Colonic mucosa (tissue), 4 donors: Measurements from ENCODE around the gene RAB3B. TPM values are rescaled to one million over a fixed set of nuclear protein-coding genes. Genes with fewer than 3 reads are reported as not detected.
"Not testable (repeated sequence)": the region's sequence is repeated elsewhere in the genome, so short reads cannot be mapped to it uniquely, and the experiment has no call there.

Source experiments
- DNase-seq: peaks from one replicate; pipeline ENCODE4 v3.0.0-alpha.2; 2020
- H3K27ac ChIP-seq: fragments of 200-600 bp; one replicate; pipeline ENCODE4 v1.8.0; 2021
- H3K27me3 ChIP-seq: fragments of 200-600 bp; one replicate; pipeline ENCODE4 v1.8.0; 2021
- H3K36me3 ChIP-seq: fragments of 200-600 bp; one replicate; pipeline ENCODE4 v1.8.0; 2021
- H3K4me1 ChIP-seq: fragments of 200-600 bp; one replicate; pipeline ENCODE4 v1.8.0; 2021; ENCODE audit warnings: mild to moderate bottlenecking
- H3K4me3 ChIP-seq: fragments of 200-600 bp; one replicate; pipeline ENCODE4 v1.8.0; 2021
- H3K9ac ChIP-seq, 2 donors: one replicate each; pipeline ENCODE4 v1.7.0; 2013; ENCODE audit warnings: control low read depth in 2 of 2, low read depth in 2 of 2, low read length in 2 of 2
- H3K9me3 ChIP-seq: fragments of 200-600 bp; one replicate; pipeline ENCODE4 v1.8.0; 2021
- intact Hi-C: fragments of 100-400 bp; cut with DNase I; formaldehyde crosslinking; loops from one replicate; pipeline ENCODE4 v1.14.1; 2022
- total RNA-seq, 2 donors: library from RNA; stranded (reverse); fragmentation: NEBNext Ultra II Directional in 1 of 2; extraction: Animal tissue kit (Norgen Biotek cat#: 25700) in 1 of 2; gene quantifications; one replicate each; pipeline ENCODE4 v1.2.1, GENCODE V29; 2021
- TF ChIP-seq, protein P1 (sequence below): fragments of 200-600 bp; IDR thresholded peaks from one replicate; pipeline ENCODE4 v1.8.0; 2022; ENCODE audit warnings: antibody characterized with exemption, mild to moderate bottlenecking
- donor health status: healthy.
- donor health status: DM: no; HTN: no; CAD: no.
- donor health status: DM: no; HTN: no; CAD: no.

The RAB3B gene
- total RNA-seq, 2 donors from 2014 or later = 3.6 to 6.0 TPM

DNA sequence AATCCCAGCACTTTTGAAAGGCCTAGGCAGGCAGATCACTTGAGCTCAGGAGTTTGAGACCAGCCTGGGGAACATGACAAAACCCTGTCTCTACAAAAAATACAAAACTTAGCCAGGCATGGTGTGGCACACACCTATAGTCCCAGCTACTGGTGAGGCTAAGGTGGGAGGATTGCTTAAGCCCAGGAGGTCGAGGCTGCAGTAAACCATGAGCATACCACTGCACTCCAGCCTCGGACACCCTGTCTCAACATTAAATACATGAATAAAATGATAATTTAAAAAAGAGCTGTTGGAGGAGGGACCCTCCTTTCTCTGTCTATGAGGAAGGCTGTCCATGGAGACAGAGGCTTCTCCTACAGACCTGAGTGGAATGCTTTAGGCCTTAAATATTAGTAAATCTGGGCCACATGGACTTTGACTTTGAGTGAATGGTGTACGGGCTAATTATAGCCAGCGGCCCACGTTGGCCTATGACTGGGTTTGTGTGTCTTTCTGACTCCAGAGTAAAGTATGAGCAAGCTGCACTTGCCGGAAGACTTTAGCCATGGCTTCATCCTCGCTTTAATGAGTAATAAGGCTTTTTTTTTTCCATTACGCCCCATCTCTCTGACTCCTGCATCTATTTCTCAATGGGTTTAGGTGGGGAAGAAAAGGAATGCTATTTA, 21.3 kb downstream of the RAB3B start:
- H3K4me3 ChIP-seq = no peak overlapping the region
- DNase-seq = no peak
- no peaks in the 10 kb centered on the region for H3K4me1 ChIP-seq
- H3K36me3 ChIP-seq = no peaks in the 10 kb centered on the region
- no peaks in the 10 kb centered on the region for H3K9me3 ChIP-seq
- H3K27me3 ChIP-seq = no peaks in the 10 kb centered on the region
- no peak overlapping the region for H3K9ac ChIP-seq
- intact Hi-C loops = no loop called here
- H3K27ac ChIP-seq = no peak overlapping the region
- TF ChIP-seq, protein P1, sequence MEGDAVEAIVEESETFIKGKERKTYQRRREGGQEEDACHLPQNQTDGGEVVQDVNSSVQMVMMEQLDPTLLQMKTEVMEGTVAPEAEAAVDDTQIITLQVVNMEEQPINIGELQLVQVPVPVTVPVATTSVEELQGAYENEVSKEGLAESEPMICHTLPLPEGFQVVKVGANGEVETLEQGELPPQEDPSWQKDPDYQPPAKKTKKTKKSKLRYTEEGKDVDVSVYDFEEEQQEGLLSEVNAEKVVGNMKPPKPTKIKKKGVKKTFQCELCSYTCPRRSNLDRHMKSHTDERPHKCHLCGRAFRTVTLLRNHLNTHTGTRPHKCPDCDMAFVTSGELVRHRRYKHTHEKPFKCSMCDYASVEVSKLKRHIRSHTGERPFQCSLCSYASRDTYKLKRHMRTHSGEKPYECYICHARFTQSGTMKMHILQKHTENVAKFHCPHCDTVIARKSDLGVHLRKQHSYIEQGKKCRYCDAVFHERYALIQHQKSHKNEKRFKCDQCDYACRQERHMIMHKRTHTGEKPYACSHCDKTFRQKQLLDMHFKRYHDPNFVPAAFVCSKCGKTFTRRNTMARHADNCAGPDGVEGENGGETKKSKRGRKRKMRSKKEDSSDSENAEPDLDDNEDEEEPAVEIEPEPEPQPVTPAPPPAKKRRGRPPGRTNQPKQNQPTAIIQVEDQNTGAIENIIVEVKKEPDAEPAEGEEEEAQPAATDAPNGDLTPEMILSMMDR = no peak

DNA sequence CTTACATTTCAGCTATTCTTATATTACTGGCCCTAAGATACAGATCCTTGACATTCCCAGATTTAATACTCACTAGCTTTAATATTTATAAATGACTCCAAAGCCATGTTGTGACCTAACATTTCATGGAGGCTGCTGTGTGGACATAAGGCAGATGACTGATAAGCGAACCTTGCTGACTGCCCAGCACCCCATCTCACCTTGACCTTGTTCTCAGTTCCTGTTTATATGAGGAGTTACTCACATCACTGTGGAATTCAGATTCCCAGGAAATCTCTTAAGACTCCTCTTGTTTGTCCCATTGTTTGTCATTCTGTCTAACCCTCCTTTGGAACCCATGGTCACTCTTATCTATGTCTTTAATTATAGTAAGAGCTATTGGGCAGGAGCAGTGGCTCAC, 21.9 kb downstream of the RAB3B start:
- intact Hi-C loops = no loop called here
- DNase-seq = no peak
- Histone ChIP-seq H3K4me1 (no peaks in the 10 kb centered on the region), H3K27me3 (no peaks in the 10 kb centered on the region), H3K36me3 (no peaks in the 10 kb centered on the region), H3K9ac (no peak overlapping the region), H3K27ac (no peak overlapping the region), H3K4me3 (no peak overlapping the region), H3K9me3 (no peaks in the 10 kb centered on the region)
- TF ChIP-seq, protein P1 = no peak

DNA sequence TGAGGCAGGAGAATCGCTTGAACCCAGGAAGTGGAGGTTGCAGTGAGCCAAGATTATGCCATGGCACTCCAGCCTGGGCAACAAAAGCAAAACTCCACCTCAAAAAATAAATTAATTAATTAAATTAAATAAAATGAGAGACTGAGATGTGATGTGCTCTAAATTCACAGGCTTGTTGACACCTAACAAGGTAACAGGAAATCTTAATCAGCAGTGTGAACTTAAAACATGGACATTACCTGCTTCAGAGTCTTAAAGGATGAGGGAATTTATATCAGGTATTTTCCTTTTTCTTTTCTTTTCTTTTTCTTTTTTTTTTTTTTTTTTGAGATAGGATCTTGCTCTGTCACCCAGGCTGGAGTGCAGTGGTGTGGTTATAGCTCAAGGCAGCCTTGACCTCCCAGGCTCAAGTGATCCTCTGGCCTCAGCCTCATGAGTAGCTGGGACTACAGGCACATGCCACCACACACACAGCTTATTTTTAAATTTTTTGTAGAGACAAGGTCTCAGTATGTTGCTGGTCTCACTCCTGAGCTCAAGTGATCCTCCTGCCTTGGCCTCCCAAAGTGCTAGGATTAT, 23.2 kb downstream of the RAB3B start:
- intact Hi-C loops, H3K4me1 ChIP-seq, H3K27me3 ChIP-seq, H3K4me3 ChIP-seq, H3K9me3 ChIP-seq, H3K9ac ChIP-seq, H3K36me3 ChIP-seq, DNase-seq, H3K27ac ChIP-seq: not testable (repeated sequence)

DNA sequence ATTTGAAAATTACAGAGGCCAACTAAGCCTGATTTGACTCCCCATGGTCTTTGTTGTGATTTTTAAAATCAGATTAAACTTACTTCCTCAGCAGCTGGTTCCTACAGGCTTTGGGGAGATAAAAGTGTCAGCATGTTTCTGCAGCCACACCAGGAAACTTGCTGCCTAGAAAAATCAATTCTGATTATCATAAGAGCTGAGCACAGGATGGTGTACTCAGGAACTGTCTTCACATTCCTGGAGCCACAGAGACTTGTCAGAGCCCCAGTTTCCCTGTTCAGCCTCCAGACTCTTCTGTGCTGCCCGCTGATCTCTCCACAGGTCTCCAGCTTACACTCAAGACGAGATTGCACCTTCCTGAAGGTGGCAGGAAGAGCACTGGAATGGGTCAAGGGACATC, 23.9 kb downstream of the RAB3B start:
- Histone ChIP-seq H3K27me3 (no peaks in the 10 kb centered on the region), H3K4me1 (no peaks in the 10 kb centered on the region), H3K9me3 (no peaks in the 10 kb centered on the region), H3K9ac (no peak overlapping the region), H3K4me3 (no peak overlapping the region), H3K36me3 (no peaks in the 10 kb centered on the region), H3K27ac (no peak overlapping the region)
- TF ChIP-seq, protein P1 = no peak
- no peak for DNase-seq
- intact Hi-C loops = no loop called here

DNA sequence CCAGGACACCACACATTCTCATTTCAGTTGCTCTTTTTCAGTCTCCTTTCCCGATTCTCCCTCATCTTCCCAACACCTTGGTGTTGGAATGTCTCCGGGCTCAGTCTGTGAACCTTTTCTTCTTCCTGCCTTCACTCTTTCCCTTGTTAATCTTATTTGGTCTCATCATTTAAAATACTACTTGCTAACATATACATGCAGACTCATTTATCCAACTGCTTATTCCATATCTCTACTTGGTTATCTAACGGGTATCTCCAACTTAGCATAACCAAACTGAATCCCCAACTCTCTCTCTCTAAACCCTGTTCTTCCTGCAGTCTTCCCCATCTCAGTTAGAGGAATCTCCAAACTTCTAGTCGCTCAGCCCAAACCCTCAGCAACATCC, 26.2 kb downstream of the RAB3B start:
- no peak overlapping the region for H3K27ac ChIP-seq
- TF ChIP-seq, protein P1 = no peak
- no peaks in the 10 kb centered on the region for H3K9me3 ChIP-seq
- intact Hi-C loops = no loop called here
- H3K36me3 ChIP-seq = no peaks in the 10 kb centered on the region
- no peaks in the 10 kb centered on the region for H3K4me1 ChIP-seq
- H3K4me3 ChIP-seq = no peak overlapping the region
- no peaks in the 10 kb centered on the region for H3K27me3 ChIP-seq
- no peak overlapping the region for H3K9ac ChIP-seq
- DNase-seq = no peak

DNA sequence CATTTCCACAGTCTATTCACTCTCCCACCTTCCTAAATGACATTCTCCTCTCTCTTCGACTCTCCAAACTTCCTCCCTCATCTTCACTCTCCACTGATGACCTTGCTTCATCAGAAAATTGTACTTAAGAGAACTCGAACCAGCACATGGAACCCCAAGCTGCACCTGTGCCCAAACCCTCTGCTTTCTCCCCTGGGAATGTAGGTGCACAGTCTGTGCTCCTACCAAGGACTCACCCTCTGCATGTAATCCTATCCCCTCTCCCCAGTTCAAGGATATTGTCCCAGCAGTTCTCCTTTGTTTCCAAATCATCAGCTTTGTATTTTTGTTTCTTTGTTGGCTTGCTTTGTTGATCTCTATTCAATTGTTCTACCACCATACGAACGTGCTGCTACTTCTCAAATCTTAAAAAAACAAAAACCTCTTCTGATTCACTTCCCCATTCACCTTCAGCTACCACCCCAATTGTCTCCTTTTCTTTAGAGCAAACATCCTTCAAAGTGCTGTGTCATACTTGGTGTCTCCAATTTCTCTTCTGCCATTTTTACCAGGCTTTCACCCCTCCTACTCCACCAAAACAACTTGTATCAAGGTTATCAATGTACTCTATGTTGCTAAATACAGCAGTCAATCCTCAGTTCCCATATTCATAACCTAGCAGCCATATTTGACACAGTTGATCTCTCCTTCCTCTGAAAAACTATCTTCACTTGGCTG, 26.8 kb downstream of the RAB3B start:
- no peaks in the 10 kb centered on the region for H3K4me1 ChIP-seq
- H3K9ac ChIP-seq = no peak overlapping the region
- H3K4me3 ChIP-seq = no peak overlapping the region
- H3K27me3 ChIP-seq = no peaks in the 10 kb centered on the region
- no peak for DNase-seq
- intact Hi-C loops = no loop called here
- no peaks in the 10 kb centered on the region for H3K9me3 ChIP-seq
- no peak overlapping the region for H3K27ac ChIP-seq
- no peaks in the 10 kb centered on the region for H3K36me3 ChIP-seq
- TF ChIP-seq, protein P1 = no peak
